ENCODE measurements around the gene IRGM.

DNA sequence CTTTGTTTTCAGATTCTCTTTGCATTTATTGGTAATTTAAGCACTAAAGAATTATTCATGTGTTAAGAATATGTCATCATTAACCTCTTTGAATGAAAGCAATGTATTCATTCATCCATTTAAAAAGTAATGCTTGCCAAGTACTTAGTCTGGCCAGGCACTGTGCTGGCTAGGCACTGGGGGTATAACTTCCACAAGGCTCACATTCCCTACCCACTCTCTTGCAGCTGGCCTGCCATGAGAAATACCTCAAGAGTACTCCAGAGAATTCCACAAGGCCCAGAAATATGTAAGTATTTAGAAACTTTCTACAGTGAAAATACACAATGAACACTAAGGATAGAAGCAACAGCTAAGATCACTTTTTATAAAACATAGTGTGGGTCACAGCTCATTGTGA is 33.0 kb downstream of the IRGM start:
- TF ChIP-seq, protein P1, sequence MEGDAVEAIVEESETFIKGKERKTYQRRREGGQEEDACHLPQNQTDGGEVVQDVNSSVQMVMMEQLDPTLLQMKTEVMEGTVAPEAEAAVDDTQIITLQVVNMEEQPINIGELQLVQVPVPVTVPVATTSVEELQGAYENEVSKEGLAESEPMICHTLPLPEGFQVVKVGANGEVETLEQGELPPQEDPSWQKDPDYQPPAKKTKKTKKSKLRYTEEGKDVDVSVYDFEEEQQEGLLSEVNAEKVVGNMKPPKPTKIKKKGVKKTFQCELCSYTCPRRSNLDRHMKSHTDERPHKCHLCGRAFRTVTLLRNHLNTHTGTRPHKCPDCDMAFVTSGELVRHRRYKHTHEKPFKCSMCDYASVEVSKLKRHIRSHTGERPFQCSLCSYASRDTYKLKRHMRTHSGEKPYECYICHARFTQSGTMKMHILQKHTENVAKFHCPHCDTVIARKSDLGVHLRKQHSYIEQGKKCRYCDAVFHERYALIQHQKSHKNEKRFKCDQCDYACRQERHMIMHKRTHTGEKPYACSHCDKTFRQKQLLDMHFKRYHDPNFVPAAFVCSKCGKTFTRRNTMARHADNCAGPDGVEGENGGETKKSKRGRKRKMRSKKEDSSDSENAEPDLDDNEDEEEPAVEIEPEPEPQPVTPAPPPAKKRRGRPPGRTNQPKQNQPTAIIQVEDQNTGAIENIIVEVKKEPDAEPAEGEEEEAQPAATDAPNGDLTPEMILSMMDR (IDR thresholded peaks at IDR 0.05): no peak
- no peak for TF ChIP-seq POLR2A (IDR thresholded peaks at IDR 0.05; ENCODE audit: low read depth)

Measured in esophagus muscularis mucosa (tissue), 3 donors.